Hindlimb muscle (tissue), 1 donor: ENCODE measurements around the gene LGALS9B. TPM values are rescaled to one million over a fixed set of nuclear protein-coding genes. Genes with fewer than 3 reads are reported as not detected.
"Not testable (repeated sequence)": the region's sequence is repeated elsewhere in the genome, so short reads cannot be mapped to it uniquely, and the experiment has no call there.

Experiments used
- DNase-seq: peaks from one replicate; pipeline ENCODE4 v3.0.0-alpha.2; 2013
- polyA plus RNA-seq: library from polyadenylated mRNA; unstranded; fragments of 120-200 nt; gene quantifications from one replicate; pipeline ENCODE4 v1.2.1, GENCODE V29; 2013; ENCODE audit not compliant: insufficient read length

The LGALS9B gene
- polyA plus RNA-seq: not detected

- DNase-seq: not testable (repeated sequence)
Measured at GRCh38 chr17:20467447-20467846, at the start of gene LGALS9B. Gene LGALS9B, minus strand, starts transcription at chr17:20467539. Its CDS starts 69 bp downstream, at chr17:20467470.

- DNase-seq: not testable (repeated sequence)
Measured at GRCh38 chr17:20516986-20517385, 49.6 kb upstream of the LGALS9B start.

- not testable (repeated sequence) for DNase-seq
Measured at GRCh38 chr17:20515099-20515498, 47.8 kb upstream of the LGALS9B start.

- not testable (repeated sequence) for DNase-seq
Measured at GRCh38 chr17:20513539-20513938, 46.2 kb upstream of the LGALS9B start.

- not testable (repeated sequence) for DNase-seq
Measured at GRCh38 chr17:20512378-20512777, 45.0 kb upstream of the LGALS9B start.

- DNase-seq: not testable (repeated sequence)
Measured at GRCh38 chr17:20511778-20512177, 44.4 kb upstream of the LGALS9B start.

GRCh38 chr17:20505333-20505732 lies 38.0 kb upstream of the LGALS9B start:
- DNase-seq: not testable (repeated sequence)

- not testable (repeated sequence) for DNase-seq
Measured at GRCh38 chr17:20504388-20505066, 37.2 kb upstream of the LGALS9B start.

GRCh38 chr17:20501896-20502295 lies 34.6 kb upstream of the LGALS9B start:
- not testable (repeated sequence) for DNase-seq

- DNase-seq: not testable (repeated sequence)
Measured at GRCh38 chr17:20500346-20500745, 33.0 kb upstream of the LGALS9B start.

- DNase-seq: not testable (repeated sequence)
Measured at GRCh38 chr17:20495420-20495819, 28.1 kb upstream of the LGALS9B start.

GRCh38 chr17:20494735-20495134 lies 27.4 kb upstream of the LGALS9B start:
- not testable (repeated sequence) for DNase-seq

- not testable (repeated sequence) for DNase-seq
Measured at GRCh38 chr17:20494147-20494546, 26.8 kb upstream of the LGALS9B start.

- DNase-seq: not testable (repeated sequence)
Measured at GRCh38 chr17:20492971-20493370, 25.6 kb upstream of the LGALS9B start.

GRCh38 chr17:20492099-20492498 lies 24.8 kb upstream of the LGALS9B start:
- DNase-seq: not testable (repeated sequence)

GRCh38 chr17:20484930-20485329 lies 17.6 kb upstream of the LGALS9B start:
- DNase-seq: not testable (repeated sequence)

- DNase-seq: not testable (repeated sequence)
Measured at GRCh38 chr17:20479889-20480591, 12.7 kb upstream of the LGALS9B start.

GRCh38 chr17:20477398-20478071 lies 10.2 kb upstream of the LGALS9B start:
- DNase-seq: not testable (repeated sequence)

GRCh38 chr17:20475137-20475831 lies 7.9 kb upstream of the LGALS9B start:
- not testable (repeated sequence) for DNase-seq

- DNase-seq: not testable (repeated sequence)
Measured at GRCh38 chr17:20474081-20474480, 6.7 kb upstream of the LGALS9B start.

GRCh38 chr17:20469946-20470345 lies 2.6 kb upstream of the LGALS9B start:
- not testable (repeated sequence) for DNase-seq

GRCh38 chr17:20469107-20469506 lies 1.8 kb upstream of the LGALS9B start:
- not testable (repeated sequence) for DNase-seq
